Measurements from ENCODE around the gene LAMA2.

The LAMA2 gene

DNA sequence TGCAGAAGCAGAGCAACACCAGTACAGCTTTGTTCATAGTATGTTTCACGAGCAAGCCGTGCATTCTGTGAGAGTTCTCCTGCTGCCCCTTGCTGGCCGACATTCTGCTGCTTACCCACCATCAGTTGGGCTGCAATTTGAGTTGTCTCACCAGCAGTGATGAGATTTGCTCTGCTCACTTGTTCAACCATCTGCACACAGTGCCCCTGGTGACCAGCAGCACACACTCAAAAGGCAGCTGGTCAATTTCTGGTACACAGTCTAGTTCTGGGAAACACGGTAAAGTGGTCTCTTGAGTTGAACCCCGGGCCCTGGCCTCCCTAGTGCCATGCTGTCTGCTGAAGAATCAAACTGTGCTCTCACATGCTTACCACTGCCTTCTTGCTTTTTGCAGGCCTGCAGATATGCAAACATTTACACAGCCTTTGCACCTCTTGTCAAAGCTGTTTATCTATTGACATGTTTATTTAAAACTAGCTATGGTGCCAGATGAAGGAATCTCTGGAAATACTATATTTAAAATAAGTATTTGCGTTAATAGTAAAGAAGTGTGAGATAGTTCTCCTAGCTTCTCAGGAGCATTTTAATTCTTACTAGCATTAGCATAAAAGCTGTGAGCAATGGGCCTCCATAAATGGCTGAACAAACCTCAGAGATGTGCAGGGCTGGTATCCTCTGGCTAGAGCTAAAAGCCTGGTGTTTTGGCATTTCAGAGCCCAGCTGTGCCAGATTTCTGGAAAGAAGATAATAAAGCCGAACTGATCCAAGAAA, 592.7 kb downstream of the LAMA2 start:
- DNase-seq, result no peak

DNA sequence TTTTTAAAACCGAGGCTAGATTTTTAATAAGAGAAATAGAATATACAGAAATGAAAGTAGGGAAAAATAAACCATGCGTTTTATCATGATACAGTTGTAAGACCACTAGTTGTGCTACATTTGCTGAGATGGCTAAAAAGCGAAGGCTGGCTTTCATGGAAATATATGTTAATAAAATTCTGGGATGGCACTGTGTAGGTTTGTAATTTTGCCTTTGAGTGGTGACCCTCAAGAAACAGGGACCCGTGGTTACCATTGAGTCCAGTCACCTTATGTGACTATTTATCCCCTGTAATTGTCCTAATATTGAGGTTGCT, 593.3 kb downstream of the LAMA2 start:
- no peak for DNase-seq

DNA sequence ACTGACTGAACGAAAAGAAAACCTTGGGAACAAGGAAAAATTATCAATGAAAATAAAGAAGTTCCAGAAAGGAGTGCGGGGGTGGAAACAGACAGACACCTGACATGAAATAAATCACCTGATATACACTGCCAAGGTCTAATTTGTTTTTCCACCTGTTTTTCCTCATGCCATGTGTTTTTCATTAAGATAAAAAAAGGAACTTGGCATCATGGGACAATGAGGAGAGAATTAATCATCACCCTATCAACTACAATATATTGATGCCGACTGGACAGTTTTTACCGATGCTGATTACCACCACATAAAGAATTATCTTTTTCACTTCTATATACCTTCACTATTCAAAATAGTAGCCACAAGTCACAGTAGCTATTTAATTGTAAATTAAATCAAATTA, 593.9 kb downstream of the LAMA2 start:
- DNase-seq, result no peak

DNA sequence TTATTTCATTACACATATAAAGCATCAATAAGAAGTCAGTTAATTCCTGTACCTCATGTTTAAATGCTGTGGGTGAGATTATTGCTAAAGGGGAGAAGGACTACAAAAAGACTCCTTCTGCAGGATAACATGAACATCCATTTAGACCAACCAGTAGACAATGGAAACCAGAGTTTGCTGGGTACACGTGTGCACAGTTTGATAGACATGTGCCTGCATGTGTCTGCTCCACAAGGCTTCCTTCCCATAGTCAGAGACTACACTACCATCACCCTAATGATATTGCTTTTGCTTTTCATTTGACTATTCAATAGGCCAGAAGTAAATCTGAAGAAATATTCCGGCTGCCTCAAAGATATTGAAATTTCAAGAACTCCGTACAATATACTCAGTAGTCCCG, 595.4 kb downstream of the LAMA2 start:
- DNase-seq, result no peak

GRCh38 chr6:129481706-129482105, 598.8 kb downstream of the LAMA2 start:
- DNase-seq, result no peak

DNA sequence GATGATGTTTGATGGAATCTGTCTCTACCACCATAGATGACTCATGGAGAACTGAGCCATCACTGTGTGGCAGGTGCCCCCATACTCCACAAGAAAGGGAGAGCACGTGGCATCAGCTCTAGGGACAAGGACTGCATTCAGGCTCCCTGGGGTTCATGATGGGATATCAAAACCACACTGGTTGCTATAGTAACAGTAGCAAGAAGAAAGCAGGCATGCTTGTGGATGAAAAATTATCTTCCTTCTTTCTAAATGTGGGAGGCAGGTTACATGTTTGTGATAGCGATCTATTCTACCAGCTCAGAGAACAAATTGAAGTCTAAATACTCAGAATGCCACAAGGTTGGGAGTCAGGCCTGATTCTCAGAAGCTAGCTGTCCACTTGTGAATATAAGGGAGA, 602.8 kb downstream of the LAMA2 start:
- DNase-seq, result no peak

- DNase-seq, result no peak
Measured at GRCh38 chr6:129486327-129486726, 603.4 kb downstream of the LAMA2 start.

GRCh38 chr6:129488313-129488712, 605.4 kb downstream of the LAMA2 start:
- no peak for DNase-seq

- DNase-seq, result no peak
Measured at GRCh38 chr6:129489215-129489765, 606.4 kb downstream of the LAMA2 start.

DNA sequence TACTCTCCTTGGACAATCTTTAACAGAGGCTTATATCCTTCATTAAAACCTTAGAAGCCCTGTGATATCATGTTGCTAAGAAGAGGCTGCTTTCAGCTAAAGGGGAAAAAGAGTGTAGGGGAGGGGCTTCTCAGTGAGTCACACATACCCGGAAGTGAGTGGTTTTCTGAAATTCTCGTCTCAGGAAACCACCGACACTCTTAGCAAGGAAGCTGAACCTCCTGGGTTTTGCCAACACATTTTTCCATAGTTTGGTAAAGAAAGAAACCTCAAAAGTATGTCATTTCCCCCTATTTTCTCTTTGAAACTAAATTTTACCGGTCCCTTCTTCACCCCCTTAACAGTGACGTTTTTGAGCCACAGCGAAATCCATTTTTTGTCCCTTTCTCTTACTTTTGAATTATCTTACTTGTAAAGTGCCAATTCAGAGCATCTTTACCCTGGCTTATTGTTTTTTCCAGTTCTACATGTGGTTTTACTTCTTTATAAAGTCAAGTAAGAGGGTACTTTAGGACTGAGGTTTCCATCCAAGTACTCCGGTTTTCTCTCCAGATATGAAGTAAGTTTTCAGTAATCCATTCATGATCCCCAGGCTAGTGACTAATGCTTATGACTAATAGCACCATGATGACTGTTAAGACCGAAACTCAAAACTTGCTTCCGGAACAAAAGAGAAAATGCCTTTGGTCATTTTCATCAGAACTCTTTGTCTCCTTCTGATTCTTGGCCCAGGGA, 607.8 kb downstream of the LAMA2 start:
- DNase-seq, result peak; percentile 84

GRCh38 chr6:129491436-129491835, 608.5 kb downstream of the LAMA2 start:
- no peak for DNase-seq

DNA sequence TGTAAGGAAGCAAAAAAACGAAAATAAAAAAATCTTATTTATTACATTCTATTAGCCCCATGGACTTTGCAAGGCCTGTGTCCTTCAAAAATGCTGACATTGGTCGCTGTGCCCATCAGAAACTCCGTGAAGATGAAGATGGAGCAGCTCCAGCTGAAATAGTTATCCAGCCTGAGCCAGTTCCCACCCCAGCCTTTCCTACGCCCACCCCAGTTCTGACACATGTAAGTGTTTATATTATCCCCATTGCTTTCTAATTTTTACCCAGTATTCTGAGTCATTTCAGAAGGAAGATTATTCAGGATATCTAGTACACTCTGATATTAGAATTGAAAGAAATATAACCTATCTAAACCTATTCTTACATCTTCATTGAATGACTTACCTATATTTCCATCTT, 609.3 kb downstream of the LAMA2 start:
- no peak for DNase-seq

GRCh38 chr6:129493354-129493902, 610.5 kb downstream of the LAMA2 start:
- DNase-seq, result no peak

DNA sequence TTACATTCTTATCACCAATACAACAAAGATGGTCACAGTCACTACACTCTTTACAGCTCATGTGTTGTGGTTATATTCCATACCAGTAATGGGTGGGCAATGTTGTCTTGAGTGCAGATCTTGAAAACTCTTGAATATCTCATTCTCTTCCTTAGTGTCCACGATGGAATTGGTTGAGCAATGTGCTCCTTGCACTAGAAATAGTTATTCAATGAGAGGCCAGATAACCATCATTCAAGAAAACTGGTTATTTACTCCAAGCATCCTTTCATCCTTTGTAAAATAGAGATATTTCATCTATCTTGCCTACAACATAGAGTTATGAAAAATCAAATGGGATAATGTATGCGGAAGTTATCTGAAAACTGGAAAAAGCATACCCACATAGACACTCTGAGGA, 611.2 kb downstream of the LAMA2 start:
- DNase-seq, result no peak

DNA sequence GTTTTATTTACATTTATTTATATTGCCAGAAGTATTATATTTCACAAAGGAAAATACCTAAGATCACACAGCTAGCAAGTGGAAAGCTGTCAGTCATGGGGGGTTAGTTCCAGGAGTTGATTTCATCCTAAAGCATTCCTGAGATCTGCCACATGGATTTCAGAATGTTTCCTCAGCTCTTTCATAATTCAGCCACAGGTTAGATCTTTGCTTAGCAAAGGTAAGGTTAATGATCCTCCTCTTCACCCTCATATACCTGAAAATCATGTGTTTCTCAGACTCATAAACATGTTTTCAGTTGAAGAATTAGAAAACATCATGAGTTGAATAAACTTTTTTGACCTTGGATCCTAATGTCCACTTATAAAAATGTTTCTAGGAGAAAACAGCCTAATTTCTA, 611.6 kb downstream of the LAMA2 start:
- DNase-seq, result no peak

DNA sequence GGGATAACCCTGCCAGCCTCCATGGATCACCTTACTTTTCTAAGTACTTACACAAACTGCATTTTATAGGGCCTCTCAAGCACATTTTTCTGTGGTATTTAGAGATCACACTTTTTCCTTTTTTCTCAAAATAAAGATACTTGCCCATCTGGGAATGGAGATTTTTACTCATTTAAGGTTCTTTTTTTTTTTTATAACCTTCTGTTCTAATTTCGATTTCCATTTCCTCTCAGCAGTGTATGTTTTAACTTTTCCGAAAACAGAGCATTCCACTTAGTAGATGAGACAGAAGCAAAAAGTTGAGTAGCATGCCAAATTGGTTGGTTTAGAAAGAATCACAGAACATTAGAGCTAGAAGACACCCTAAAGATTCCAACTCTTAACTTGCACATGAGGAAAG, 612.7 kb downstream of the LAMA2 start:
- DNase-seq, result no peak

DNA sequence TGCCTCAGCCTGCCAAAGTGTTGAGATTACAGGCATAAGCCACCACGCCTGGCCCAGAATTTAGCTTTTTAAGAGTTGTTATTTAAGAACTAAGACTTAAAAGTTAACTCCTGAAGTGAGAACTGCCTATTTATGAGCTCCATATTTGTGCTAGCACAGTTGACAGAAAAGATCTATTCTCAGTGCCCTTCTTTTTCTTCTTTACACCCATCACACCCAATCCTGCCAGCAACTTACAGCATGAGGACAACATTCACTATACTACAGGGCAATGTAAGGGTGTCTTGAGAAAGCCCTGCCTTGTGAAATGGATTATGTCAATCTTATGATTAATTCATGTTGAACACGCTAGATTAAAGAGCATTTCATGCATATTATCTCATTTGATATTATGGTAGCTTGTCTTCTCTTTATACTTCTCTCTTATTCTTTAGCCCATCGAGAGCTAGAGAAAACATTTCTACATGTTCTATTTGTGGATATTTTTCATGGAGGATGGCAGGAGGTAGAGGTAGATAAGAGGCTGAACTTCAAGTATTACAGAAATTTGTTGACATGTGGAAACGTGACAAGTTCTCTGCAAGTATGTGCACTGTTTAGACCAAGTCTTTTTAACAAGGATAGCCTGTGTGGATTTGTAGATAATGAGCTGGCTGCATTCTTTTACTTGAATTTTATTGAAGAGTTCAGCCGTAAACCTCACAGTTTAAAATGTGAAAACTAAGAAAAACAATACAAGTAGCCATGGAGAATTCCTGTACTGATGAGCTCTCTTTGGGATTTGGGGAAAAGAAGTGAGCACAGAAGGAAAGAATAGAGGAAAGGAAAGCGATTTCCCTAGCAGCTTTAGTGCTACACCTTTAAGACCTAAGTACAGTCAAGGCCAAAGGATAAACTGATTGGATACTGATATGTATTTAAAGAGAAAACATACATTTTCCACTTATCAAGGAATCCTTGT, 614.8 kb downstream of the LAMA2 start:
- no peak for DNase-seq

DNA sequence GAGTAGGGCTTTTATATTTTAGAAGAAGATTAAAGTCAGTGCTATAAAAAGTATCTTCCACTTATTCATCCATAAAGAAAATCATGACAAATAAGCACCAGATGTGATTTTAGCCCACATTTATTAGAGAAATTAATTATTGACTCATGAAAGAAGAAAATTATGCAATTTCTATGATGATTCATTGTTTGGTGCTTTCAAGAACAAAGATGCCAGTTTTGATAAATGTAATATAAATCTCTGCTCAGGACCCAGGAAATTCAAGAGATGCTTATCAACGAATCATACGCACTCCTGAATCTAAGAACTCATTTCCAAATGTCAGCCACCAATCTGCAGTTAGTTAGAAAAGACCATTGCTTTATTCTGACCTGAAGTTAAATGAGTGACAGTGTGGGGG, 615.6 kb downstream of the LAMA2 start:
- DNase-seq, result no peak

- DNase-seq, result no peak
Measured at GRCh38 chr6:129498950-129499842, 616.3 kb downstream of the LAMA2 start.

GRCh38 chr6:129499843-129500219, 616.9 kb downstream of the LAMA2 start:
- DNase-seq, result no peak

DNA sequence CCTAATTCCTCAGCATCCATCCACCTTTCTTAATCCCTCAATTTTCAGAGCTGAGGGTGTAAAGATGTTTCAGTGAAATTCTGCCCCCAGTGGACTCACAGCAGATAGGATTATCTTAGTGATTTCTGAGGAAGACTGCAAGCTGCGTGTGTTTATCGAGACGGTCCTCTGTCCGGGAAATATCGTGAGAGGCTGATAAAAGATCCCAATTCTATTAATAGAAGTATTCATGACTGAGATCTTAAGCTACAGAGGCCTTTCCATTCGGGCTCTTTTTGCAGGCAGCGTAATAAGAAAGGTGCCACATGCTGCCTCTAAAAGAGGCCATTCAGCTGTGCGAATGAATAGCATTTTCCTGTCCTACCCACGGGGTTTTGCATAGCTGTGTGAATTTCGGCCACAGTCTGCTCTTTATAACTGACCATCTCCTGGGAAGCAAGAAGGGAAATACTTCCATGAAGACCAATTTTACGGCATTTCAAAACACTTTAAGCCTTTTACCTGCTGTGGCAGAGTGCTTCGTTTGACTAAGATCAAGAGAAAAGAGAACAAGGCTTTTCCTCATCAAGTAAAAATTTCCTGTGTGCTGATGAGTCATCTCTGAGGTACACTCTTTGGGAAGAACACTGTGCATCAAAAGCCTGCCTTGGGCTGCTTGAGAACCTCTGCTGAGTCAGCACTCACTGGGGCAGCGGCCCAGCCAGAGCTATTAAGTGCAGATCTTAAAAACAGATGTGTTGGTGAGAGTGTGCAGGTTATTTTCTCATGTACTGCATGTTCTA, 618.2 kb downstream of the LAMA2 start:
- DNase-seq, result peak; percentile 69

Measured in activated effector memory CD4-positive, alpha-beta T cell treated with anti-CD3 and anti-CD28 coated beads, Interleukin-2, amount 50 U/mL, for 16 hours (primary cell).